ENCODE results near the gene ARL6IP6. TPM values are rescaled to one million over a fixed set of nuclear protein-coding genes. Genes with fewer than 3 reads are reported as not detected.
"Not testable (repeated sequence)": the region's sequence is repeated elsewhere in the genome, so short reads cannot be mapped to it uniquely, and the experiment has no call there.

ARL6IP6 gene
- total RNA-seq, 1 experiment from 2014 or later = 51.7 TPM

- DNase-seq (ENCODE audit: low read depth) = not testable (repeated sequence)
These were observed 4.2 kb downstream of the ARL6IP6 start for GRCh38 chr2:152722639-152723038.

- DNase-seq (ENCODE audit: low read depth) = no peak
These were observed 5.5 kb downstream of the ARL6IP6 start for GRCh38 chr2:152723918-152724317.

- no peak for DNase-seq (ENCODE audit: low read depth)
These were observed 11.4 kb downstream of the ARL6IP6 start for GRCh38 chr2:152729844-152730243.

GRCh38 chr2:152730591-152731333 lies 12.3 kb downstream of the ARL6IP6 start:
- DNase-seq (ENCODE audit: low read depth) = peak; percentile 52

- DNase-seq (ENCODE audit: low read depth) = not testable (repeated sequence)
These were observed 19.1 kb downstream of the ARL6IP6 start for GRCh38 chr2:152737509-152737908.

- no peak for DNase-seq (ENCODE audit: low read depth)
These were observed 20.0 kb downstream of the ARL6IP6 start for GRCh38 chr2:152738438-152738837.

GRCh38 chr2:152739705-152740104 lies 21.3 kb downstream of the ARL6IP6 start:
- not testable (repeated sequence) for DNase-seq (ENCODE audit: low read depth)

- DNase-seq (ENCODE audit: low read depth) = peak; percentile 64
These were observed 22.4 kb downstream of the ARL6IP6 start for GRCh38 chr2:152740743-152741328.

- no peak for DNase-seq (ENCODE audit: low read depth)
These were observed 24.6 kb downstream of the ARL6IP6 start for GRCh38 chr2:152743002-152743401.

- DNase-seq (ENCODE audit: low read depth) = peak; percentile 52
These were observed 29.3 kb downstream of the ARL6IP6 start for GRCh38 chr2:152747751-152748150.

- no peak for DNase-seq (ENCODE audit: low read depth)
These were observed 36.6 kb downstream of the ARL6IP6 start for GRCh38 chr2:152755029-152755428.

GRCh38 chr2:152759290-152760072 lies 41.1 kb downstream of the ARL6IP6 start:
- no peak for DNase-seq (ENCODE audit: low read depth)

GRCh38 chr2:152761214-152761613 lies 42.8 kb downstream of the ARL6IP6 start:
- no peak for DNase-seq (ENCODE audit: low read depth)

GRCh38 chr2:152762202-152762601 lies 43.8 kb downstream of the ARL6IP6 start:
- peak; percentile 95 for DNase-seq (ENCODE audit: low read depth)

- DNase-seq (ENCODE audit: low read depth) = not testable (repeated sequence)
These were observed 44.8 kb downstream of the ARL6IP6 start for GRCh38 chr2:152763208-152763607.

- DNase-seq (ENCODE audit: low read depth) = no peak
These were observed 45.2 kb downstream of the ARL6IP6 start for GRCh38 chr2:152763651-152764050.

- DNase-seq (ENCODE audit: low read depth) = peak; percentile 17
These were observed 48.5 kb downstream of the ARL6IP6 start for GRCh38 chr2:152766928-152767327.

- DNase-seq (ENCODE audit: low read depth) = no peak
These were observed 62.8 kb downstream of the ARL6IP6 start for GRCh38 chr2:152781175-152781574.

GRCh38 chr2:152782171-152782570 lies 63.8 kb downstream of the ARL6IP6 start:
- DNase-seq (ENCODE audit: low read depth) = no peak

- no peak for DNase-seq (ENCODE audit: low read depth)
These were observed 72.5 kb downstream of the ARL6IP6 start for GRCh38 chr2:152790883-152791282.

GRCh38 chr2:152791979-152792378 lies 73.6 kb downstream of the ARL6IP6 start:
- DNase-seq (ENCODE audit: low read depth) = no peak

GRCh38 chr2:152792974-152793373 lies 74.6 kb downstream of the ARL6IP6 start:
- no peak for DNase-seq (ENCODE audit: low read depth)
